OCI-LY3 (cell line): Measurements from ENCODE around the gene RASD1.

Source experiments
- EZH2phosphoT487 ChIP-seq: fragments of 200-600 bp; shearing (Covaris generic); IDR thresholded peaks from 2 replicates; pipeline ENCODE4 v1.6.1; 2018; ENCODE audit warnings: antibody characterized with exemption, mixed run types, low read depth
- TF ChIP-seq, protein P1 (sequence below): fragments of 200-600, 300-600 bp; sonication (generic); IDR thresholded peaks from 2 replicates; pipeline ENCODE4 v1.5.1; 2014; ENCODE audit warnings: antibody characterized with exemption, low read length, low read depth

- TF ChIP-seq, protein P1, sequence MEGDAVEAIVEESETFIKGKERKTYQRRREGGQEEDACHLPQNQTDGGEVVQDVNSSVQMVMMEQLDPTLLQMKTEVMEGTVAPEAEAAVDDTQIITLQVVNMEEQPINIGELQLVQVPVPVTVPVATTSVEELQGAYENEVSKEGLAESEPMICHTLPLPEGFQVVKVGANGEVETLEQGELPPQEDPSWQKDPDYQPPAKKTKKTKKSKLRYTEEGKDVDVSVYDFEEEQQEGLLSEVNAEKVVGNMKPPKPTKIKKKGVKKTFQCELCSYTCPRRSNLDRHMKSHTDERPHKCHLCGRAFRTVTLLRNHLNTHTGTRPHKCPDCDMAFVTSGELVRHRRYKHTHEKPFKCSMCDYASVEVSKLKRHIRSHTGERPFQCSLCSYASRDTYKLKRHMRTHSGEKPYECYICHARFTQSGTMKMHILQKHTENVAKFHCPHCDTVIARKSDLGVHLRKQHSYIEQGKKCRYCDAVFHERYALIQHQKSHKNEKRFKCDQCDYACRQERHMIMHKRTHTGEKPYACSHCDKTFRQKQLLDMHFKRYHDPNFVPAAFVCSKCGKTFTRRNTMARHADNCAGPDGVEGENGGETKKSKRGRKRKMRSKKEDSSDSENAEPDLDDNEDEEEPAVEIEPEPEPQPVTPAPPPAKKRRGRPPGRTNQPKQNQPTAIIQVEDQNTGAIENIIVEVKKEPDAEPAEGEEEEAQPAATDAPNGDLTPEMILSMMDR, result no peak
- no peak for TF ChIP-seq EZH2phosphoT487
These were observed 5.1 kb downstream of the RASD1 start for GRCh38 chr17:17491031-17491471.
